Measurements from ENCODE around the gene EIF2B5. TPM values are rescaled to one million over a fixed set of nuclear protein-coding genes. Genes with fewer than 3 reads are reported as not detected.
A peak's percentile ranks its signal among the peaks of the same experiment; 100 is the strongest.

EIF2B5 gene
- total and polyA plus RNA-seq, 9 of the 15 experiments (the other 6 are each of a cell fraction or from before 2014, with no cell fraction given) = 19.1 to 92.4 (median 74.0) TPM

DNA sequence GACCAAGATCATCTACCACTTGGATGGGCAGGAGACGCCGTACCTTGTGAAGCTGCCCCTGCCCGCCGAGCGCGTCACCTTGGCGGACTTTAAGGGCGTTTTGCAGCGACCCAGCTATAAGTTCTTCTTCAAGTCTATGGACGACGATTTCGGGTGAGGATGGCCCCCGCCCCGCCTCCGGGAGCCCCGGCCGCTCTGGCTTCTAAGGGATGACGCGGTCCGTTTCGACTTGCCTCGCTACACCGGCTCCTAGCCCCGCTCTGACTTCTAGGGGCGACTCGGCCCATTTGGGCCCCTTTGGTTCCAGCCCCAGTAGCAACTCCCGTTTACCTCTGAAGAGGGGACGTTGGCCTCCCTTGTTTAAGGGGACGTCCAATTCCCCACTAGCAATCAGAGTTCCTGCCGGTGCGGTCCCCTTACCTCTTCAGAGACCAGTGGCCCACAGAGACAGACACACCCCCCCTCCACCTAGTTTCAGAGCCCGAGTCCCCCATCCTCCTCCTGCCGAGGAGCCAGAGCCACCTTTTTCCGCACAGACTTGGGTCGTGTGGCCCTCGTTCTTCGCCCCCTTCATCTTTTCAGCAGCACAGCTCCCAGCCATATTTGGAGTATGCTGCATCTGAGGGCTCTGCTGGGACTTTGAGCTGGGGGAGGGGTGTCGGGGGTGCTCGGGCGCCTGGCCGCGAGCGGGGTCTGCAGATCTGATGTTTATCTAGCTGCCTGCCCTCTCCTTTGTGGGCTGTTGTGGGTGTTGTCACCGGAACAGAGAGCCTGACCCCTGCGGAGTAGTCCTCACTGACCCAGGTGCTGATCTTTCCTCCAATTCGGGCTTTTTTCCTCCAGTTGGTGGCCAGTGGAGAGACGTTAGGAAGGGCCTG, 20.7 kb downstream of the EIF2B5 start (continued):
- TF ChIP-seq, protein P1, sequence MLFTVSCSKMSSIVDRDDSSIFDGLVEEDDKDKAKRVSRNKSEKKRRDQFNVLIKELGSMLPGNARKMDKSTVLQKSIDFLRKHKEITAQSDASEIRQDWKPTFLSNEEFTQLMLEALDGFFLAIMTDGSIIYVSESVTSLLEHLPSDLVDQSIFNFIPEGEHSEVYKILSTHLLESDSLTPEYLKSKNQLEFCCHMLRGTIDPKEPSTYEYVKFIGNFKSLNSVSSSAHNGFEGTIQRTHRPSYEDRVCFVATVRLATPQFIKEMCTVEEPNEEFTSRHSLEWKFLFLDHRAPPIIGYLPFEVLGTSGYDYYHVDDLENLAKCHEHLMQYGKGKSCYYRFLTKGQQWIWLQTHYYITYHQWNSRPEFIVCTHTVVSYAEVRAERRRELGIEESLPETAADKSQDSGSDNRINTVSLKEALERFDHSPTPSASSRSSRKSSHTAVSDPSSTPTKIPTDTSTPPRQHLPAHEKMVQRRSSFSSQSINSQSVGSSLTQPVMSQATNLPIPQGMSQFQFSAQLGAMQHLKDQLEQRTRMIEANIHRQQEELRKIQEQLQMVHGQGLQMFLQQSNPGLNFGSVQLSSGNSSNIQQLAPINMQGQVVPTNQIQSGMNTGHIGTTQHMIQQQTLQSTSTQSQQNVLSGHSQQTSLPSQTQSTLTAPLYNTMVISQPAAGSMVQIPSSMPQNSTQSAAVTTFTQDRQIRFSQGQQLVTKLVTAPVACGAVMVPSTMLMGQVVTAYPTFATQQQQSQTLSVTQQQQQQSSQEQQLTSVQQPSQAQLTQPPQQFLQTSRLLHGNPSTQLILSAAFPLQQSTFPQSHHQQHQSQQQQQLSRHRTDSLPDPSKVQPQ (CRISPR knock-in tag; IDR thresholded peaks at IDR 0.05; ENCODE audit: borderline replicate concordance) = no peak
- no peak for TF ChIP-seq ZNF707 (CRISPR knock-in tag; conservative IDR thresholded peaks at IDR 0.05)
- no peak for TF ChIP-seq RBM25 (IDR thresholded peaks at IDR 0.05; ENCODE audit: low read depth, low read length, severe bottlenecking)
- no peak for TF ChIP-seq JUN (IDR thresholded peaks at IDR 0.05; ENCODE audit: borderline replicate concordance, low read depth, low read length)
- no peak for TF ChIP-seq JUN (CRISPR knock-in tag; IDR thresholded peaks at IDR 0.05; ENCODE audit: borderline replicate concordance)
- TF ChIP-seq RCOR1 (IDR thresholded peaks at IDR 0.05; ENCODE audit: borderline replicate concordance in 1 of 2, low read depth in 2 of 2, low read length in 2 of 2) = no peak
- TF ChIP-seq CTBP1 (IDR thresholded peaks at IDR 0.05; ENCODE audit: borderline replicate concordance) = no peak
- 0 out of 2 replicates have a peak, but pooled peaks have one; percentile 11 for TF ChIP-seq ATF7 (IDR thresholded peaks at IDR 0.05)
- TF ChIP-seq LCOR (CRISPR knock-in tag; IDR thresholded peaks at IDR 0.05) = no peak
- TF ChIP-seq POLR3G (IDR thresholded peaks at IDR 0.05; ENCODE audit: extremely low read depth, insufficient read length, insufficient replicate concordance) = no peak
- TF ChIP-seq OTX1 (CRISPR knock-in tag; IDR thresholded peaks at IDR 0.05) = no peak
- TF ChIP-seq HLTF (IDR thresholded peaks at IDR 0.05) = no peak
- TF ChIP-seq GATAD2B (IDR thresholded peaks at IDR 0.05; ENCODE audit: borderline replicate concordance) = no peak
- no peak for TF ChIP-seq HDAC8 (tag; IDR thresholded peaks at IDR 0.05)
- TF ChIP-seq PHF8 (IDR thresholded peaks at IDR 0.05; ENCODE audit: borderline replicate concordance, low read length) = peak; percentile 27; the same call in 1 of the 2 replicates
- TF ChIP-seq XRCC4 (IDR thresholded peaks at IDR 0.05; ENCODE audit: extremely low read depth, insufficient read depth, insufficient read length) = no peak
- TF ChIP-seq ERF (CRISPR knock-in tag; IDR thresholded peaks at IDR 0.05) = no peak
- no peak for TF ChIP-seq KDM1A (IDR thresholded peaks at IDR 0.05)
- TF ChIP-seq SPI1 (IDR thresholded peaks at IDR 0.05; ENCODE audit: borderline replicate concordance, low read depth, low read length) = no peak
- no peak for TF ChIP-seq ZNF644 (tag; IDR thresholded peaks at IDR 0.05; ENCODE audit: low read depth)
- TF ChIP-seq, protein P2, sequence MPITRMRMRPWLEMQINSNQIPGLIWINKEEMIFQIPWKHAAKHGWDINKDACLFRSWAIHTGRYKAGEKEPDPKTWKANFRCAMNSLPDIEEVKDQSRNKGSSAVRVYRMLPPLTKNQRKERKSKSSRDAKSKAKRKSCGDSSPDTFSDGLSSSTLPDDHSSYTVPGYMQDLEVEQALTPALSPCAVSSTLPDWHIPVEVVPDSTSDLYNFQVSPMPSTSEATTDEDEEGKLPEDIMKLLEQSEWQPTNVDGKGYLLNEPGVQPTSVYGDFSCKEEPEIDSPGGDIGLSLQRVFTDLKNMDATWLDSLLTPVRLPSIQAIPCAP (CRISPR knock-in tag; IDR thresholded peaks at IDR 0.05; ENCODE audit: borderline replicate concordance) = no peak
- TF ChIP-seq YBX1 (IDR thresholded peaks at IDR 0.05) = no peak
- TF ChIP-seq ZNF778 (CRISPR knock-in tag; IDR thresholded peaks at IDR 0.05) = no peak
- TF ChIP-seq, protein P3, sequence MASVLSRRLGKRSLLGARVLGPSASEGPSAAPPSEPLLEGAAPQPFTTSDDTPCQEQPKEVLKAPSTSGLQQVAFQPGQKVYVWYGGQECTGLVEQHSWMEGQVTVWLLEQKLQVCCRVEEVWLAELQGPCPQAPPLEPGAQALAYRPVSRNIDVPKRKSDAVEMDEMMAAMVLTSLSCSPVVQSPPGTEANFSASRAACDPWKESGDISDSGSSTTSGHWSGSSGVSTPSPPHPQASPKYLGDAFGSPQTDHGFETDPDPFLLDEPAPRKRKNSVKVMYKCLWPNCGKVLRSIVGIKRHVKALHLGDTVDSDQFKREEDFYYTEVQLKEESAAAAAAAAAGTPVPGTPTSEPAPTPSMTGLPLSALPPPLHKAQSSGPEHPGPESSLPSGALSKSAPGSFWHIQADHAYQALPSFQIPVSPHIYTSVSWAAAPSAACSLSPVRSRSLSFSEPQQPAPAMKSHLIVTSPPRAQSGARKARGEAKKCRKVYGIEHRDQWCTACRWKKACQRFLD (CRISPR knock-in tag; IDR thresholded peaks at IDR 0.05) = no peak
